Neutrophil (primary cell): Measurements from ENCODE around the gene CSTPP1.

Experiments
- H3K27ac ChIP-seq: fragments of 200-600 bp; sonication (generic); 2 replicates; pipeline ENCODE4 v1.5.1; 2016; ENCODE audit warnings: mild to moderate bottlenecking, moderate library complexity
- H3K27me3 ChIP-seq: fragments of 200-600 bp; sonication (generic); 2 replicates; pipeline ENCODE4 v1.6.0; 2016; ENCODE audit warnings: mild to moderate bottlenecking
- H3K36me3 ChIP-seq: fragments of 200-600 bp; sonication (generic); 2 replicates; pipeline ENCODE4 v1.5.1; 2017
- H3K4me1 ChIP-seq, 2 experiments: fragments of 200-600 bp in 1 of 2; sonication (generic) in 1 of 2; 1 replicate in 1 of 2; 2 replicates in 1 of 2; pipeline versions ENCODE4 v1.5.1 to v1.6.1; 2013 to 2016; ENCODE audit warnings: low read depth in 1 of 2, low read length in 1 of 2, mild to moderate bottlenecking in 1 of 2, moderate library complexity in 1 of 2; ENCODE audit not compliant: control insufficient read depth in 1 of 2, insufficient read depth in 1 of 2
- H3K4me3 ChIP-seq, 2 experiments: fragments of 200-600 bp in 1 of 2; sonication (generic) in 1 of 2; 1 replicate in 1 of 2; 2 replicates in 1 of 2; pipeline ENCODE4 v1.5.1; 2013 to 2016; ENCODE audit warnings: low read depth in 1 of 2, low read length in 1 of 2, mild to moderate bottlenecking in 1 of 2, moderate library complexity in 1 of 2
- H3K9me3 ChIP-seq: fragments of 200-600 bp; sonication (generic); 2 replicates; pipeline ENCODE4 v1.5.1; 2016
- CTCF ChIP-seq: fragments of 200-600 bp; sonication (generic); IDR thresholded peaks from 2 replicates; pipeline ENCODE4 v1.5.1; 2016; ENCODE audit warnings: antibody characterized with exemption

Gene CSTPP1

GRCh38 chr11:47154616-47155570, 218.3 kb downstream of the CSTPP1 start:
- H3K9me3 ChIP-seq: no peaks in the 10 kb centered on the region
- no peak overlapping the region for H3K4me3 ChIP-seq
- H3K36me3 ChIP-seq: peaks cover 5% of the 10 kb centered on the region
- no peaks in the 10 kb centered on the region for H3K4me1 ChIP-seq
- peaks cover 17% of the 10 kb centered on the region for H3K27me3 ChIP-seq
- no peak for TF ChIP-seq CTCF
- H3K27ac ChIP-seq: no peak overlapping the region

- H3K27ac ChIP-seq: no peak overlapping the region
- H3K36me3 ChIP-seq: peaks cover 5% of the 10 kb centered on the region
- H3K4me1 ChIP-seq: no peaks in the 10 kb centered on the region
- no peaks in the 10 kb centered on the region for H3K9me3 ChIP-seq
- no peak for TF ChIP-seq CTCF
- peaks cover 17% of the 10 kb centered on the region for H3K27me3 ChIP-seq
- no peak overlapping the region for H3K4me3 ChIP-seq
Measured at GRCh38 chr11:47155879-47156278, 219.3 kb downstream of the CSTPP1 start.

- no peaks in the 10 kb centered on the region for H3K4me1 ChIP-seq
- H3K4me3 ChIP-seq: no peak overlapping the region
- peaks cover 17% of the 10 kb centered on the region for H3K27me3 ChIP-seq
- no peak for TF ChIP-seq CTCF
- peaks cover 5% of the 10 kb centered on the region for H3K36me3 ChIP-seq
- H3K9me3 ChIP-seq: no peaks in the 10 kb centered on the region
- H3K27ac ChIP-seq: no peak overlapping the region
Measured at GRCh38 chr11:47156333-47156732, 219.8 kb downstream of the CSTPP1 start.

- TF ChIP-seq CTCF: no peak
- no peaks in the 10 kb centered on the region for H3K9me3 ChIP-seq
- no peak overlapping the region for H3K4me3 ChIP-seq
- no peaks in the 10 kb centered on the region for H3K4me1 ChIP-seq
- no peak overlapping the region for H3K27ac ChIP-seq
- H3K36me3 ChIP-seq: peaks cover 9% of the 10 kb centered on the region
- H3K27me3 ChIP-seq: peaks cover 17% of the 10 kb centered on the region
Measured at GRCh38 chr11:47156951-47157350, 220.4 kb downstream of the CSTPP1 start.

- TF ChIP-seq CTCF: no peak
- Histone ChIP-seq H3K27ac (no peak overlapping the region), H3K9me3 (no peaks in the 10 kb centered on the region), H3K27me3 (peaks cover 17% of the 10 kb centered on the region), H3K4me1 (no peaks in the 10 kb centered on the region), H3K4me3 (no peak overlapping the region), H3K36me3 (peaks cover 18% of the 10 kb centered on the region)
Measured at GRCh38 chr11:47157805-47158204, 221.2 kb downstream of the CSTPP1 start.
